ENCODE measurements around the gene EID3.

DNA sequence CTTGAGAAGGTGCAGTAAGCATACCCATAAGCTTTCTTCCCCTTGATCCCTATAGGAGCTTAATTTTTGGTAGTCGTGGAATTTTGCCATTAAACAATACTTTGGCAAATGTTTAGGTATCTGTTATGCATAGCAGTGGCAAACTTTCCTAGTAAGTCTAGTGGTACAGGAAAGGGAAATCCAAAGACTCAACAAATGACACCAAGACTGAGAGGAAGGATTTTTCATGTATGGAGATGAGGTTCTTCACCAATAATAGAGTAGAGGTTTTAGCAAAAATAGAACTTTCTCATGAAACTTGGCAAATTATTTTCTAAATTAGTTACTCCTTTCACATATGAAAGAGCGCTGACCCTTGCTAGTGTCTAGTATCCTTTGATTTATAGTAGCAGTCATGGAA, 2.8 kb downstream of the EID3 start:
- TF ChIP-seq, protein P1, sequence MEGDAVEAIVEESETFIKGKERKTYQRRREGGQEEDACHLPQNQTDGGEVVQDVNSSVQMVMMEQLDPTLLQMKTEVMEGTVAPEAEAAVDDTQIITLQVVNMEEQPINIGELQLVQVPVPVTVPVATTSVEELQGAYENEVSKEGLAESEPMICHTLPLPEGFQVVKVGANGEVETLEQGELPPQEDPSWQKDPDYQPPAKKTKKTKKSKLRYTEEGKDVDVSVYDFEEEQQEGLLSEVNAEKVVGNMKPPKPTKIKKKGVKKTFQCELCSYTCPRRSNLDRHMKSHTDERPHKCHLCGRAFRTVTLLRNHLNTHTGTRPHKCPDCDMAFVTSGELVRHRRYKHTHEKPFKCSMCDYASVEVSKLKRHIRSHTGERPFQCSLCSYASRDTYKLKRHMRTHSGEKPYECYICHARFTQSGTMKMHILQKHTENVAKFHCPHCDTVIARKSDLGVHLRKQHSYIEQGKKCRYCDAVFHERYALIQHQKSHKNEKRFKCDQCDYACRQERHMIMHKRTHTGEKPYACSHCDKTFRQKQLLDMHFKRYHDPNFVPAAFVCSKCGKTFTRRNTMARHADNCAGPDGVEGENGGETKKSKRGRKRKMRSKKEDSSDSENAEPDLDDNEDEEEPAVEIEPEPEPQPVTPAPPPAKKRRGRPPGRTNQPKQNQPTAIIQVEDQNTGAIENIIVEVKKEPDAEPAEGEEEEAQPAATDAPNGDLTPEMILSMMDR (IDR thresholded peaks at IDR 0.05) = no peak
- no peak for TF ChIP-seq POLR2AphosphoS5 (IDR thresholded peaks at IDR 0.05)
